HG03025 (cell line): ENCODE results near the gene OTUB2.

Source experiments
- ATAC-seq: cut with Tn5 transposase; IDR thresholded peaks from one replicate; pipeline ENCODE4 v1.9.1; 2021; ENCODE audit warnings: mild to moderate bottlenecking, moderate library complexity; ENCODE audit not compliant: unreplicated experiment, low FRiP score

OTUB2 gene

GRCh38 chr14:94088516-94088915 is 62.4 kb downstream of the OTUB2 start:
- no peak for ATAC-seq

- no peak for ATAC-seq
These were observed 63.3 kb downstream of the OTUB2 start for GRCh38 chr14:94089479-94089878.

DNA sequence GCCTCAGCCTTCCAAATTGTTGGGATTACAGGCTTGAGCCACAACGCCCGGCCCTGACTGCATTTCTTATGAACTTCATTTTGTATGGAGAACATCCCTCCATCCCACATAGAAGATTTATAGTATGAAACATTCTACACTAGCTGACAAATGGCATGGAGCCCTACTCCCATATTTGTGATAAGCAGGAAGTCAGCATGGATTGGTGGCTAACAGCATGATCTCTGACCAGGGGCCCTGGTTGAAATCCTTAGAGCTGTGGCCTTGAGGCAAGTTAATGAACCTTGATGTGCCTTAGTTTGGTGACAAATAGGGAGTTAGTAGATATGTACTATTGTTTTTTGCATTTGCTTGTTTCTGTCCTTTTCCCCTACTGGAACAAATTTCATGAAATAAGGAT is 67.3 kb downstream of the OTUB2 start:
- ATAC-seq: no peak

DNA sequence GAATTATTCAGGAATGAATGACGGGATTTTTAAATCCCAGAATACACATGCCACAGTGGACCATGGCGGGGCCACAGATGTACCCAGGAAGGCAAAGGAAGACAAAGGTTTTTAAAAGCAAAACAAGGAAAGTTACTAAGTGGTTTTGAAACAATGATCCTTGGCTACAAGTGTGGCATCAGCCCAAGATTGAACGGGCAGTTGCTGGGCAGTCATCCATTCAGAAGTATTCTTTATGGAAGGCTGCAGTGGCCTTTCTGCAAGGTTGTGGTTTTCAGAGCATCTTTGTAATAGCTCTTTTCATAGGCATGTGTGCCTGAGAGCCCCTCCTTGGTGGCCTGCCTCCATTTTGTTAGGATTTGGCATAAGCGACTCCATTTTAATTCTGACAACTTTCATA is 71.0 kb downstream of the OTUB2 start:
- no peak for ATAC-seq
